AG09309 (cell line): ENCODE measurements around the gene VPREB1.
"Not testable (repeated sequence)": the region's sequence is repeated elsewhere in the genome, so short reads cannot be mapped to it uniquely, and the experiment has no call there.

ENCODE experiments used
- DNase-seq: peaks from one replicate; pipeline ENCODE4 v3.0.0-alpha.2; 2010; ENCODE audit warnings: low read depth
- H3K4me3 ChIP-seq: 2 replicates; pipeline ENCODE4 v1.5.1; 2011; ENCODE audit warnings: mild to moderate bottlenecking, low read depth, low read length, moderate library complexity; ENCODE audit not compliant: control insufficient read depth
- CTCF ChIP-seq: IDR thresholded peaks from 2 replicates; pipeline ENCODE4 v1.5.1; 2011; ENCODE audit warnings: mild to moderate bottlenecking, low read depth, low read length, inconsistent platforms; ENCODE audit not compliant: insufficient read depth, control insufficient read depth; ENCODE audit errors: missing control alignments

VPREB1 gene

GRCh38 chr22:22245256-22245909, 797 bp downstream of the VPREB1 start:
- no peak for DNase-seq
- no peak for TF ChIP-seq CTCF
- no peak overlapping the region for H3K4me3 ChIP-seq

DNA sequence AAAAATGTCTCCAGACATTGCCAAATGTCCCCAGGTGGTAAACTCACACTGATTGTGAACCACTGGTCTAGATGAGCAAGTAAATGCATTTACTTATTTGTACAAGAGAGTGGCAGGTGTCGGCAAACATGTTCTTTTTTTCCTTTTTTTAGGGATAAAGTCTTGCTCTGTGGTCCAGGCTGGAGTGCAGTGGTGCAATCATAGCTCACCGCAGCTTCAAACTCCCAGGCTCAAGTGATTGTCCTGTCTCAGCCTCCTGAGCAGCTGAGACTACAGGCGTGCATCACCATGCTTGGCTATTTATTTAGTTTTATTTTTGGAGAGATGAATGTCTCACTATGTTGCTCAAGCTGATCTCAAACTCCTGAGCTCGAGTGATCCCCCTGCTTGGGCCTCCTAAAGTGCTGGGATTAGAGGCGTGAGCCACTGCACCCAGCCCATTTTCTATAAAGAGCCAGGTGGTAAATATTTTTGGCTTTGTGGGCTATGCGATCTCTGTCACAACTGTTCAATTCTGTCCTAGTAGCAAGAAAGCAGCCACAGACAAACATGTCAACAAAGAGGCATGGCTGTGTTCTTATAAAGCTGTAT, 1.4 kb downstream of the VPREB1 start:
- no peak for TF ChIP-seq CTCF
- no peak overlapping the region for H3K4me3 ChIP-seq
- no peak for DNase-seq

DNA sequence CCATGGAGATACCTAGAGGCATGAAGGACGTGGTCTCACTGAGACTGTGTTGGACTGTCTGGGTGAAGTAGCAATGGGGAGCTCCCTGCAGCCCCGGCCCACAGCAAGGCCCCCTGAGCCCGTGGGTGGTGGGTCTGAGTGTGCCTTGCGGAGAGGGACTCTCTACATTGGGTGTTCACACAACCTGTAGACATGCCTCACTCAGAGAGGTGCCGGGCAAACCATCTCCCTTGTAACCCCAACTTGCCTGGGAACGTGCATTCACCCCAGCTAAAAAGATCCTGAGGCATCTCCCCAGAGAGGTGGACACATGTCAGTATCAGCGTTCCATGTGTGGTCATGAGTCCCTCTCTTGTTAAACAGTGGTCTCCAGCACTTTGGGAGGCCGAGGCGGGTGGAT, 2.1 kb downstream of the VPREB1 start:
- H3K4me3 ChIP-seq = no peak overlapping the region
- no peak for DNase-seq
- no peak for TF ChIP-seq CTCF

- DNase-seq = no peak
- H3K4me3 ChIP-seq = no peak overlapping the region
- no peak for TF ChIP-seq CTCF
Measured at GRCh38 chr22:22248878-22249277, 4.3 kb downstream of the VPREB1 start.

DNA sequence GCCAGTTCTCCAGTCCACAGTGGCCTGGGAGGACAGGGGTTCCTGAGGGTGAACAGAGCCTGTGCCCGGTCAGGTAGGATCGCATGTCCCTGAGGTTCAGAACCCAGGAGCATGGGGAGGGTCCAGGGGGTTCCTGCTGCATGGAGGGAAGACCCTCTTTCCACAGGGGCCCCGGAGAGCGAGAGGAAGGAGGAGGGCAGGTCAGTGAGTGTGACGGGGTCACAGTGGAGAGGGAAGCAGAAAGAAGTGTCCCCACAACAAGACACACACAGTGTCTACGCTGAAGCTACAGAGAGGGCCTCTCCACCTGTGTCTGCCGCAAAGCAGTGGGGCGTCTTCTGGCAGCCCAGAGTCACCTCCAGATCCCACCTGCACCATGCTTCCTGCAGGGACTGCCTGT, 6.1 kb downstream of the VPREB1 start:
- DNase-seq, H3K4me3 ChIP-seq: not testable (repeated sequence)

- not testable (repeated sequence) for DNase-seq, H3K4me3 ChIP-seq
Measured at GRCh38 chr22:22256133-22256532, 11.5 kb downstream of the VPREB1 start.

GRCh38 chr22:22258597-22259415, 14.2 kb downstream of the VPREB1 start:
- DNase-seq, H3K4me3 ChIP-seq: not testable (repeated sequence)

DNA sequence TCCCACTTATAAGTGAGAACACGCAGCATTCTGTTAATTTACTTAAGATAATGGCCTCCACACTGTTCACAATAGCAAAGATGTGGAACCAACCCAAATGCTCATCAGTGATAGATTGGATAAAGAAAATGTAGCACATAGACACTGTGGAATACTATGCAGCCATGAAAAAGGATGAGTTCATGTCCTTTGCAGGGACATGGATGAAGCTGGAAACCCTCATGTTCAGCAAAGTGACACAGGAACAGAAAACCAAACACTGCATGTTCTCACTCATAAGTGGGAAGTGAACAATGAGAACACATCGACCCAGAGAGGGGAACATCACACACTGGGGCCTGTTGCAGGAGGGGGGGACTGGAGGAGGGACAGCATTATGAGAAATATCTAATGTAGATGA, 15.6 kb downstream of the VPREB1 start:
- H3K4me3 ChIP-seq, DNase-seq: not testable (repeated sequence)

DNA sequence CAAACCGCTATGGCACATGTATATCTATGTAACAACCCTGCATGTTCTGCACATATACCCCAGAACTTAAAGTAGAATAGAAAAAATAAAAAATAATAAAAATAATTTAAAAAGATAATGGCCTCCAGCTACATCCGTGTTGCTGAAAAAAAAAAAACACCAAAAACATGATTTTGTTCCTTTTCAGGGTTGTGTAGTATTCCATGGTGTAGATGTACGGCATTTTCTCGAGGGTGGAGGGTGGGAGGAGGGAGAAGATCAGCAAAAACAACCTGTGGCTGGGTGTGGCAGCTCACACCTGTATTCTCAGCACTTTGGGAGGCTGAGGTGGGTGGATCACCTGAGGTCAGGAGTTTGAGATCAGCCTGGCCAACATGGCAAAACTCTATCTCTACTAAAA, 16.0 kb downstream of the VPREB1 start:
- not testable (repeated sequence) for H3K4me3 ChIP-seq, DNase-seq

- peak; percentile 32 for DNase-seq
Measured at GRCh38 chr22:22262332-22263074, 17.9 kb downstream of the VPREB1 start.

DNA sequence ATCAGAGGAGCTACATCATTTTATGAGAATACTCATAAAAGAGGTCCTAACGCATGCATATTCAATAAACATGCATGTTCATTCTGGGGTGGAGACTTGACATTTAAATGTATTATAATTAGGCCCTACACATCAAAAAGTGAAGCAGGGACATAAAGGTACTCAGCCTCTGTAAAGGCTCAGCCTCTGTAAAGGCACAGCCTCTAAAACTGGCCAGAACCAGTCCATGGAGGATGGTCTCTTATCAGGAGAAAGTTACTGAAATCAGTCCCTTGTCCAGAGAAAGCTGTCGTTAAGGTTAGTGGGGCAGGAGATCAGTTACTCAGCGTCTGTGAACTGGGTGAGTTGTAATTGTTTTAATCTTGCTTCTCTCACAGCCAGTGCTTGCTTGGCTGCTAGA, 19.2 kb downstream of the VPREB1 start:
- DNase-seq, H3K4me3 ChIP-seq: not testable (repeated sequence)

More at GRCh38 chr22:22262332-22263074, 17.9 kb downstream of the VPREB1 start:
- H3K4me3 ChIP-seq = not testable (repeated sequence)

DNA sequence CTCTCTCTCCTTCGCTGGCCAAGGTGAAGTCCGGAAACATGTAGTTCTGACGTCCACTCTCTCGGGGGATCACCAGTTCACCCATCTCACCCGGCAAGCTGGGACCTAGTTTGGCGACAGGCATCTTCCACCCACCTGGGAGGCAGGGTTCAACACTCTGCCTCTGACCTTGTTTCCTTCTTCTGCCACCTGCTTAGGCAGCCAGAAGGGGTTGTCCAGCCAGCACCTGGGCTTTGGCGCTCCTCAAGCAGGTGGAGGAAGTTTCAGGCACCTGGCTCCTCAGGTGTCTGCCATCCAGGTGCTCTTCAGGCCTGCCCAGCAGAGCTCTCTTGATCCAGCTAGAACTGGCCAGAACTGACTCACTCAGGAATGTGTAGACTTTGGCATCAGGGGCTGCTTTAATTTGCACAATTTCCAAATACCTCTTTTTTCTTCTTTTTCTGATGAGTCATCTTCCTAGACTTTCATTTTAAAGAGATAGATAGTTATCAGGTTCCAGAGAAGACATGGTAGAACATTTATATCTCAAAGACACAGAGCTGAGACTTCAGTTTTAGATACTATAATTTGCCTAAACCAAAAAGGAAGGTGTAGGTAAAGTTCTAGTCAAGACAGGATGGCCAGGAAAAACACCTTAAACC, 25.6 kb downstream of the VPREB1 start:
- not testable (repeated sequence) for DNase-seq, H3K4me3 ChIP-seq
